Measurements from ENCODE around the gene CENPU. TPM values are rescaled to one million over a fixed set of nuclear protein-coding genes. Genes with fewer than 3 reads are reported as not detected.

The CENPU gene
- total RNA-seq, 1 experiment from 2014 or later, result 124 TPM

DNA sequence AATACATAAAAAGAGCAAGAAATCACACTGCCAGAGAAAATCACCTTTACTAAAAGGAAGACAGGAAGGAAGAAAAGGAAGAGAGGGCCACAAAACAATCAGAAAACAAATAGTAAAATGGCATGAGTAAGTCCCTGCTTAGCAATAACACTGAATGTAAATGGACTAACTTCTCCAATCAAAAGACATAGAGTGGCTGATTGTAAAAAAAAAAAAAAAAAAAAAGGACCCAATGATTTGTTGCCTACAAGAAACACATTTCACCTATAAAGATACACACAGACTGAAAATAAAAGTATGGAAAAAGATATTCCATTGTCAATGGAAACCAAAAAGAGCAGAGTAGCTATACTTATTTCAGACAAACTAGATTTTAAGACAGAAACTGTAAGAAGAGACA, 12.6 kb downstream of the CENPU start:
- Histone ChIP-seq H2BK15ac (ENCODE audit: low read depth, low read length) (no peak overlapping the region), H2BK5ac (ENCODE audit: insufficient read length, low read length) (no peak overlapping the region), H4K5ac (ENCODE audit: insufficient read length, low read depth, low read length) (no peak overlapping the region), H2AK5ac (ENCODE audit: insufficient read length, low read length) (no peak overlapping the region), H3K27me3 (ENCODE audit: insufficient read depth, low read length) (no peaks in the 10 kb centered on the region), H4K91ac (ENCODE audit: insufficient read length, low read depth, low read length) (no peak overlapping the region), H3K14ac (ENCODE audit: insufficient read depth, low read length) (no peak overlapping the region), H3K4me2 (ENCODE audit: insufficient read depth, insufficient read length, low read length) (no peak overlapping the region), H3K18ac (ENCODE audit: insufficient read length, low read depth, low read length) (no peak overlapping the region), H2BK20ac (ENCODE audit: low read depth, low read length, poor library complexity, severe bottlenecking) (no peak overlapping the region), H3K79me1 (ENCODE audit: insufficient read depth, low read depth, low read length, poor library complexity, severe bottlenecking) (no peaks in the 10 kb centered on the region), H2BK12ac (ENCODE audit: insufficient read length, low read depth, low read length) (no peak overlapping the region), H4K20me1 (ENCODE audit: control insufficient read depth, insufficient read depth, insufficient read length) (no peaks in the 10 kb centered on the region), H3K4me1 (ENCODE audit: insufficient read depth, low read length) (no peaks in the 10 kb centered on the region), H2AFZ (ENCODE audit: low read length) (no peak overlapping the region), H3K9me3 (ENCODE audit: control insufficient read depth, low read depth, low read length) (no peaks in the 10 kb centered on the region), H2BK120ac (ENCODE audit: low read depth, low read length, poor library complexity, severe bottlenecking) (no peak overlapping the region), H3K23ac (ENCODE audit: insufficient read length, low read depth, low read length) (no peak overlapping the region), H3K9ac (ENCODE audit: extremely low read depth, insufficient read length, low read length) (no peak overlapping the region), H3K4ac (ENCODE audit: low read depth, low read length) (no peak overlapping the region), H3K56ac (ENCODE audit: insufficient read length, low read depth, low read length) (no peak overlapping the region), H3K79me2 (ENCODE audit: insufficient read depth, low read length) (peaks cover 3% of the 10 kb centered on the region), H3K27ac (ENCODE audit: insufficient read length, low read depth, low read length) (no peak overlapping the region), H3T11ph (ENCODE audit: low read length) (no peak overlapping the region), H4K8ac (replicated peaks; ENCODE audit: insufficient read length, low read depth, low read length) (no peak overlapping the region), H3K23me2 (ENCODE audit: insufficient read length, low read depth, low read length, poor library complexity, severe bottlenecking) (no peaks in the 10 kb centered on the region)
- Mint-ChIP-seq H3K36me3 (ENCODE audit: insufficient read depth in 1 of 3, low read depth in 3 of 3) (peaks cover 43 to 89% (median 84%) of the 10 kb centered on the region in 3 experiments), H3K27me3 (ENCODE audit: low read depth) (no peaks in the 10 kb centered on the region), H3K27ac (no peak overlapping the region), H3K4me3 (no peak overlapping the region), H3K9me3 (no peaks in the 10 kb centered on the region), H3K4me1 (0 out of 4 replicates have a peak, but pooled peaks cover 0 to 4% of the 10 kb centered on the region in 2 experiments)
- TF ChIP-seq, protein P1, sequence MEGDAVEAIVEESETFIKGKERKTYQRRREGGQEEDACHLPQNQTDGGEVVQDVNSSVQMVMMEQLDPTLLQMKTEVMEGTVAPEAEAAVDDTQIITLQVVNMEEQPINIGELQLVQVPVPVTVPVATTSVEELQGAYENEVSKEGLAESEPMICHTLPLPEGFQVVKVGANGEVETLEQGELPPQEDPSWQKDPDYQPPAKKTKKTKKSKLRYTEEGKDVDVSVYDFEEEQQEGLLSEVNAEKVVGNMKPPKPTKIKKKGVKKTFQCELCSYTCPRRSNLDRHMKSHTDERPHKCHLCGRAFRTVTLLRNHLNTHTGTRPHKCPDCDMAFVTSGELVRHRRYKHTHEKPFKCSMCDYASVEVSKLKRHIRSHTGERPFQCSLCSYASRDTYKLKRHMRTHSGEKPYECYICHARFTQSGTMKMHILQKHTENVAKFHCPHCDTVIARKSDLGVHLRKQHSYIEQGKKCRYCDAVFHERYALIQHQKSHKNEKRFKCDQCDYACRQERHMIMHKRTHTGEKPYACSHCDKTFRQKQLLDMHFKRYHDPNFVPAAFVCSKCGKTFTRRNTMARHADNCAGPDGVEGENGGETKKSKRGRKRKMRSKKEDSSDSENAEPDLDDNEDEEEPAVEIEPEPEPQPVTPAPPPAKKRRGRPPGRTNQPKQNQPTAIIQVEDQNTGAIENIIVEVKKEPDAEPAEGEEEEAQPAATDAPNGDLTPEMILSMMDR (conservative IDR thresholded peaks at IDR 0.05), result no peak
- DNase-seq, result no peak

Data from H9 (cell line).